Liver (tissue), 9 donors: ENCODE data around the gene A2ML1. TPM values are rescaled to one million over a fixed set of nuclear protein-coding genes. Genes with fewer than 3 reads are reported as not detected.

ENCODE experiments used
- DNase-seq: peaks from one replicate; pipeline ENCODE4 v3.0.0-alpha.2; 2017; ENCODE audit warnings: low spot score
- H3K27ac ChIP-seq, 2 donors: one replicate each; pipeline ENCODE4 v1.7.0; 2013; ENCODE audit warnings: inconsistent platforms in 2 of 2, low read length in 2 of 2, control low read depth in 1 of 2, low read depth in 1 of 2, mild to moderate bottlenecking in 1 of 2
- H3K27me3 ChIP-seq, 4 donors: one replicate each; pipeline versions ENCODE4 v1.6.1 to v1.7.0; 2013; ENCODE audit warnings: low read length in 3 of 4, inconsistent platforms in 1 of 4, mild to moderate bottlenecking in 1 of 4, moderate library complexity in 1 of 4; ENCODE audit not compliant: control insufficient read depth in 4 of 4, insufficient read depth in 4 of 4
- H3K36me3 ChIP-seq, 4 donors: one replicate each; pipeline versions ENCODE4 v1.6.1 to v1.7.0; 2013; ENCODE audit warnings: low read length in 3 of 4, mild to moderate bottlenecking in 3 of 4, low read depth in 1 of 4, moderate library complexity in 1 of 4; ENCODE audit not compliant: control insufficient read depth in 4 of 4, insufficient read depth in 3 of 4
- H3K4me1 ChIP-seq, 4 donors: one replicate each; pipeline versions ENCODE4 v1.6.1 to v1.7.0; 2013; ENCODE audit warnings: low read length in 3 of 4, mild to moderate bottlenecking in 3 of 4, moderate library complexity in 1 of 4; ENCODE audit not compliant: control insufficient read depth in 4 of 4, insufficient read depth in 4 of 4
- H3K4me3 ChIP-seq, 3 donors: one replicate each; pipeline versions ENCODE4 v1.6.1 to v1.7.0; 2013; ENCODE audit warnings: low read length in 3 of 3, control low read depth in 1 of 3, low read depth in 1 of 3, mild to moderate bottlenecking in 1 of 3
- H3K9ac ChIP-seq, 2 donors: one replicate each; pipeline ENCODE4 v1.7.0; 2013; ENCODE audit warnings: low read length in 2 of 2, mild to moderate bottlenecking in 2 of 2, moderate library complexity in 2 of 2, control low read depth in 1 of 2, low read depth in 1 of 2
- H3K9me3 ChIP-seq, 4 donors: one replicate each; pipeline versions ENCODE4 v1.6.1 to v1.7.0; 2013; ENCODE audit warnings: low read length in 3 of 4; ENCODE audit not compliant: control insufficient read depth in 4 of 4
- EGR1 ChIP-seq, 2 donors: IDR thresholded peaks; 2 replicates each; pipeline ENCODE4 v1.6.1; 2016 to 2018; ENCODE audit warnings: antibody characterized with exemption in 2 of 2, low read depth in 2 of 2
- FOXA1 ChIP-seq: IDR thresholded peaks from 2 replicates; pipeline ENCODE4 v1.6.1; 2016; ENCODE audit warnings: antibody characterized with exemption
- FOXA2 ChIP-seq: IDR thresholded peaks from 2 replicates; pipeline ENCODE4 v1.6.1; 2016; ENCODE audit warnings: antibody characterized with exemption
- HNF4A ChIP-seq, 2 donors: conservative IDR thresholded peaks; 2 replicates each; pipeline ENCODE4 v1.6.1; 2016; ENCODE audit warnings: antibody characterized with exemption in 2 of 2, mild to moderate bottlenecking in 2 of 2
- HNF4G ChIP-seq: IDR thresholded peaks from 2 replicates; pipeline ENCODE4 v1.6.1; 2016; ENCODE audit warnings: antibody characterized with exemption
- JUND ChIP-seq, 2 donors: IDR thresholded peaks; 2 replicates each; pipeline ENCODE4 v1.6.1; 2016; ENCODE audit warnings: antibody characterized with exemption in 2 of 2
- NR2F2 ChIP-seq: IDR thresholded peaks from 2 replicates; pipeline ENCODE4 v1.6.1; 2016; ENCODE audit warnings: antibody characterized with exemption
- RXRA ChIP-seq, 2 donors: IDR thresholded peaks; 2 replicates each; pipeline ENCODE4 v1.6.1; 2017 to 2018; ENCODE audit warnings: antibody characterized with exemption in 2 of 2, mild to moderate bottlenecking in 1 of 2
- SP1 ChIP-seq: IDR thresholded peaks from 2 replicates; pipeline ENCODE4 v1.6.1; 2018; ENCODE audit warnings: antibody characterized with exemption, mild to moderate bottlenecking
- TAF1 ChIP-seq: conservative IDR thresholded peaks from 2 replicates; pipeline ENCODE4 v1.6.1; 2016; ENCODE audit warnings: antibody characterized with exemption, mild to moderate bottlenecking
- YY1 ChIP-seq: IDR thresholded peaks from 2 replicates; pipeline ENCODE4 v1.6.1; 2016; ENCODE audit warnings: antibody characterized with exemption, mild to moderate bottlenecking
- WGBS: extraction: QIAGEN DNeasy Blood & Tissue Kit; methylation state at CpG from one replicate; pipeline ENCODE4 v1.1.7; 2013; 5-methylcytosine and 5-hydroxymethylcytosine counted together
- polyA plus RNA-seq, 2 donors: library from polyadenylated mRNA; stranded (reverse) in 1 of 2; unstranded in 1 of 2; fragments of 200-250 nt in 1 of 2; fragments of >200 nt in 1 of 2; fragmentation: Nextera tagmentation in 1 of 2; extraction: Ambion mirVana in 1 of 2; gene quantifications; one replicate each; pipeline versions ENCODE4 v1.2.1 to v1.2.3, GENCODE V29; 2013 to 2015
- total RNA-seq, 2 donors: library from RNA; depleted of rRNA; stranded (reverse); fragments of >200 nt; gene quantifications; one replicate each; pipeline ENCODE4 v1.2.3, GENCODE V29; 2014
- TF ChIP-seq, protein P1 (sequence below): fragments of 150-350 bp; IDR thresholded peaks from 2 replicates; pipeline ENCODE4 v1.5.1; 2017; ENCODE audit warnings: improper control_type of control experiment, low read depth, low read length; ENCODE audit not compliant: missing input control
- TF ChIP-seq, protein P2 (sequence below): IDR thresholded peaks from 2 replicates; pipeline ENCODE4 v1.6.1; 2016; ENCODE audit warnings: antibody characterized with exemption
- TF ChIP-seq, protein P3 (sequence below): IDR thresholded peaks from 2 replicates; pipeline ENCODE4 v1.6.1; 2016; ENCODE audit warnings: antibody characterized with exemption, mild to moderate bottlenecking
- donor health status: healthy.
- donor health status: healthy.
- donor health status: healthy.
- donor health status: healthy.
- donor health status: healthy.

The A2ML1 gene
- total and polyA plus RNA-seq, 4 donors: 0.03 to 0.19 TPM; not detected in 2

DNA sequence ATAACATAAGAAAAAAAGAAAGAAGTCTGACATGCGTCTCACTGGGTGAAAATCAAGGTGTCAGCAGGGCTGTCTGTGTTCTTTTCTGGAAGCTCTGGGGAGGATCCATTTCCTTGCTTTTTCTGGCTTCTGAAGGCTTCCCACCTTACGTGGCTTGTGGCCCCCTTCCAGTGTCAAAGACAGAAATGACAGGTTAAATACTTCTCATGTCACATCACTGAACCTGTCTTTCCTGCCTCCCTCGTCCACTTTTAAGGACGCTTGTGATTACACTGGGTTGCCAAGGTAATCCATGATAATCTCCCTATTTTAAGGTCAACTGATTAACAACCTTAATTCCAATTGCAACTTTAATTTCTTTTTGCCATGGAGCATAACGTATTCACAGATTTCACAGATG, 87.3 kb downstream of the A2ML1 start:
- Histone ChIP-seq H3K27me3 (no peaks in the 10 kb centered on the region), H3K9me3 (no peaks in the 10 kb centered on the region), H3K27ac (no peak overlapping the region), H3K4me1 (peaks cover 0 to 3% (median under 1%) of the 10 kb centered on the region in 4 donors), H3K36me3 (no peaks in the 10 kb centered on the region), H3K9ac (no peak overlapping the region), H3K4me3 (no peak overlapping the region)
- DNase-seq: no peak
- WGBS: 95% methylated on average over 5 of the region's 5 CpGs
- TF ChIP-seq TAF1 (no peak), FOXA1 (no peak), SP1 (no peak), NR2F2 (no peak), RXRA (IDR thresholded peaks at IDR 0.05) (no peak), FOXA2 (no peak), YY1 (no peak), JUND (IDR thresholded peaks at IDR 0.05) (no peak)
- TF ChIP-seq, protein P1, sequence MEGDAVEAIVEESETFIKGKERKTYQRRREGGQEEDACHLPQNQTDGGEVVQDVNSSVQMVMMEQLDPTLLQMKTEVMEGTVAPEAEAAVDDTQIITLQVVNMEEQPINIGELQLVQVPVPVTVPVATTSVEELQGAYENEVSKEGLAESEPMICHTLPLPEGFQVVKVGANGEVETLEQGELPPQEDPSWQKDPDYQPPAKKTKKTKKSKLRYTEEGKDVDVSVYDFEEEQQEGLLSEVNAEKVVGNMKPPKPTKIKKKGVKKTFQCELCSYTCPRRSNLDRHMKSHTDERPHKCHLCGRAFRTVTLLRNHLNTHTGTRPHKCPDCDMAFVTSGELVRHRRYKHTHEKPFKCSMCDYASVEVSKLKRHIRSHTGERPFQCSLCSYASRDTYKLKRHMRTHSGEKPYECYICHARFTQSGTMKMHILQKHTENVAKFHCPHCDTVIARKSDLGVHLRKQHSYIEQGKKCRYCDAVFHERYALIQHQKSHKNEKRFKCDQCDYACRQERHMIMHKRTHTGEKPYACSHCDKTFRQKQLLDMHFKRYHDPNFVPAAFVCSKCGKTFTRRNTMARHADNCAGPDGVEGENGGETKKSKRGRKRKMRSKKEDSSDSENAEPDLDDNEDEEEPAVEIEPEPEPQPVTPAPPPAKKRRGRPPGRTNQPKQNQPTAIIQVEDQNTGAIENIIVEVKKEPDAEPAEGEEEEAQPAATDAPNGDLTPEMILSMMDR: no peak
- TF ChIP-seq, protein P2, sequence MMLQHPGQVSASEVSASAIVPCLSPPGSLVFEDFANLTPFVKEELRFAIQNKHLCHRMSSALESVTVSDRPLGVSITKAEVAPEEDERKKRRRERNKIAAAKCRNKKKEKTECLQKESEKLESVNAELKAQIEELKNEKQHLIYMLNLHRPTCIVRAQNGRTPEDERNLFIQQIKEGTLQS: no peak

GRCh38 chr12:8911606-8912268, 89.3 kb downstream of the A2ML1 start:
- 65% methylated on average over 3 of the region's 3 CpGs for WGBS
- Histone ChIP-seq H3K9ac (no peak overlapping the region), H3K27ac (no peak overlapping the region), H3K4me1 (peaks cover 2 to 8% (median 6%) of the 10 kb centered on the region in 4 donors), H3K27me3 (no peaks in the 10 kb centered on the region), H3K4me3 (no peak overlapping the region), H3K36me3 (no peaks in the 10 kb centered on the region), H3K9me3 (no peaks in the 10 kb centered on the region)
- TF ChIP-seq HNF4A (conservative IDR thresholded peaks at IDR 0.05) (no peak), EGR1 (IDR thresholded peaks at IDR 0.05; ENCODE audit: low read depth in 2 of 2) (no peak)
- no peak for DNase-seq

- 43% methylated on average over 9 of the region's 9 CpGs for WGBS
- Histone ChIP-seq H3K36me3 (no peaks in the 10 kb centered on the region), H3K27me3 (no peaks in the 10 kb centered on the region), H3K27ac (no peak overlapping the region), H3K4me1 (peaks cover 2 to 8% (median 6%) of the 10 kb centered on the region in 4 donors), H3K9ac (no peak overlapping the region), H3K9me3 (no peaks in the 10 kb centered on the region), H3K4me3 (no peak overlapping the region)
- DNase-seq: no peak
- TF ChIP-seq NR2F2: no peak
- TF ChIP-seq JUND (IDR thresholded peaks at IDR 0.05): no peak
- TF ChIP-seq SP1: no peak
- TF ChIP-seq, protein P1: no peak
- TF ChIP-seq, protein P3, sequence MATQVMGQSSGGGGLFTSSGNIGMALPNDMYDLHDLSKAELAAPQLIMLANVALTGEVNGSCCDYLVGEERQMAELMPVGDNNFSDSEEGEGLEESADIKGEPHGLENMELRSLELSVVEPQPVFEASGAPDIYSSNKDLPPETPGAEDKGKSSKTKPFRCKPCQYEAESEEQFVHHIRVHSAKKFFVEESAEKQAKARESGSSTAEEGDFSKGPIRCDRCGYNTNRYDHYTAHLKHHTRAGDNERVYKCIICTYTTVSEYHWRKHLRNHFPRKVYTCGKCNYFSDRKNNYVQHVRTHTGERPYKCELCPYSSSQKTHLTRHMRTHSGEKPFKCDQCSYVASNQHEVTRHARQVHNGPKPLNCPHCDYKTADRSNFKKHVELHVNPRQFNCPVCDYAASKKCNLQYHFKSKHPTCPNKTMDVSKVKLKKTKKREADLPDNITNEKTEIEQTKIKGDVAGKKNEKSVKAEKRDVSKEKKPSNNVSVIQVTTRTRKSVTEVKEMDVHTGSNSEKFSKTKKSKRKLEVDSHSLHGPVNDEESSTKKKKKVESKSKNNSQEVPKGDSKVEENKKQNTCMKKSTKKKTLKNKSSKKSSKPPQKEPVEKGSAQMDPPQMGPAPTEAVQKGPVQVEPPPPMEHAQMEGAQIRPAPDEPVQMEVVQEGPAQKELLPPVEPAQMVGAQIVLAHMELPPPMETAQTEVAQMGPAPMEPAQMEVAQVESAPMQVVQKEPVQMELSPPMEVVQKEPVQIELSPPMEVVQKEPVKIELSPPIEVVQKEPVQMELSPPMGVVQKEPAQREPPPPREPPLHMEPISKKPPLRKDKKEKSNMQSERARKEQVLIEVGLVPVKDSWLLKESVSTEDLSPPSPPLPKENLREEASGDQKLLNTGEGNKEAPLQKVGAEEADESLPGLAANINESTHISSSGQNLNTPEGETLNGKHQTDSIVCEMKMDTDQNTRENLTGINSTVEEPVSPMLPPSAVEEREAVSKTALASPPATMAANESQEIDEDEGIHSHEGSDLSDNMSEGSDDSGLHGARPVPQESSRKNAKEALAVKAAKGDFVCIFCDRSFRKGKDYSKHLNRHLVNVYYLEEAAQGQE: no peak
- TF ChIP-seq HNF4G: no peak
- no peak for TF ChIP-seq FOXA2
Observed at GRCh38 chr12:8912914-8913313, 90.5 kb downstream of the A2ML1 start.
